ENCODE data around the gene NETO2. TPM values are rescaled to one million over a fixed set of nuclear protein-coding genes. Genes with fewer than 3 reads are reported as not detected.

The NETO2 gene
- polyA plus RNA-seq, 1 donor = 13.8 TPM

GRCh38 chr16:47045459-47045858 is 98.3 kb downstream of the NETO2 start:
- no peak for DNase-seq (ENCODE audit: low read depth)

GRCh38 chr16:47045023-47045422 is 98.7 kb downstream of the NETO2 start:
- DNase-seq (ENCODE audit: low read depth) = no peak

- DNase-seq (ENCODE audit: low read depth) = no peak
These were observed 99.6 kb downstream of the NETO2 start for GRCh38 chr16:47043970-47044684.

- DNase-seq (ENCODE audit: low read depth) = no peak
These were observed 100.5 kb downstream of the NETO2 start for GRCh38 chr16:47043200-47043599.

GRCh38 chr16:47037746-47038458 is 105.8 kb downstream of the NETO2 start:
- DNase-seq (ENCODE audit: low read depth) = peak; percentile 28

GRCh38 chr16:47037396-47037745 is 106.4 kb downstream of the NETO2 start:
- no peak for DNase-seq (ENCODE audit: low read depth)

GRCh38 chr16:47036201-47036600 is 107.5 kb downstream of the NETO2 start:
- DNase-seq (ENCODE audit: low read depth) = no peak

- no peak for DNase-seq (ENCODE audit: low read depth)
These were observed 108.3 kb downstream of the NETO2 start for GRCh38 chr16:47035436-47035835.

- DNase-seq (ENCODE audit: low read depth) = no peak
These were observed 109.3 kb downstream of the NETO2 start for GRCh38 chr16:47034455-47034854.

- DNase-seq (ENCODE audit: low read depth) = no peak
These were observed 110.6 kb downstream of the NETO2 start for GRCh38 chr16:47033176-47033575.

- no peak for DNase-seq (ENCODE audit: low read depth)
These were observed 114.0 kb downstream of the NETO2 start for GRCh38 chr16:47029724-47030123.

GRCh38 chr16:47028767-47029377 is 114.9 kb downstream of the NETO2 start:
- DNase-seq (ENCODE audit: low read depth) = no peak

Other genes starting within 250 kb of the NETO2 start
- 45.7 TPM for gene DNAJA2, start 170.3 kb downstream of the NETO2 start, polyA plus RNA-seq (ENCODE audit: insufficient read length)